ENCODE results near the gene CCDC183. TPM values are rescaled to one million over a fixed set of nuclear protein-coding genes. Genes with fewer than 3 reads are reported as not detected.
"Not testable (repeated sequence)": the region's sequence is repeated elsewhere in the genome, so short reads cannot be mapped to it uniquely, and the experiment has no call there.

CCDC183 gene
- total RNA-seq, 1 donor from 2014 or later = not detected

GRCh38 chr9:136802321-136802720 is 6.2 kb downstream of the CCDC183 start:
- DNase-seq = no peak

GRCh38 chr9:136803009-136803550 is 6.9 kb downstream of the CCDC183 start:
- not testable (repeated sequence) for DNase-seq

GRCh38 chr9:136803551-136804508 is 7.7 kb downstream of the CCDC183 start:
- no peak for DNase-seq

GRCh38 chr9:136804509-136805206 is 8.5 kb downstream of the CCDC183 start:
- DNase-seq = no peak

- no peak for DNase-seq
Observed at GRCh38 chr9:136805207-136805740, 9.1 kb downstream of the CCDC183 start.

GRCh38 chr9:136806067-136806466 is 9.9 kb downstream of the CCDC183 start:
- no peak for DNase-seq

- DNase-seq = no peak
Observed at GRCh38 chr9:136806631-136807201, 10.6 kb downstream of the CCDC183 start.

GRCh38 chr9:136807281-136808074 is 11.3 kb downstream of the CCDC183 start, which contains the start of gene RABL6:
RABL6 (plus strand) TSS chr9:136807948; CDS start chr9:136808197, 249 bp downstream.
- peak; percentile 90 for DNase-seq

- no peak for DNase-seq
Observed at GRCh38 chr9:136808075-136808805, 12.1 kb downstream of the CCDC183 start.

- no peak for DNase-seq
Observed at GRCh38 chr9:136808806-136809158, 12.6 kb downstream of the CCDC183 start.

- no peak for DNase-seq
Observed at GRCh38 chr9:136814725-136815421, 18.7 kb downstream of the CCDC183 start.

GRCh38 chr9:136815422-136815782 is 19.3 kb downstream of the CCDC183 start:
- DNase-seq = no peak

- DNase-seq = no peak
Observed at GRCh38 chr9:136820971-136821825, 25.1 kb downstream of the CCDC183 start.

- DNase-seq = no peak
Observed at GRCh38 chr9:136821826-136822544, 25.8 kb downstream of the CCDC183 start.

- DNase-seq = no peak
Observed at GRCh38 chr9:136823136-136824046, 27.3 kb downstream of the CCDC183 start.

- no peak for DNase-seq
Observed at GRCh38 chr9:136824496-136825225, 28.5 kb downstream of the CCDC183 start.
